Measurements from ENCODE around the gene HS1BP3. TPM values are rescaled to one million over a fixed set of nuclear protein-coding genes. Genes with fewer than 3 reads are reported as not detected.

HS1BP3 gene
- total RNA-seq, 4 donors from 2014 or later: 33.1 to 63.0 (median 41.0) TPM

GRCh38 chr2:20648831-20649230, 2.1 kb downstream of the HS1BP3 start:
- no peak overlapping the region for H3K27ac ChIP-seq
- H3K36me3 ChIP-seq: peaks cover 0 to 13% (median 0%) of the 10 kb centered on the region in 3 donors
- no peaks in the 10 kb centered on the region for H3K27me3 ChIP-seq
- no peak for TF ChIP-seq CTCF (IDR thresholded peaks at IDR 0.05)
- no peak for TF ChIP-seq POLR2A (IDR thresholded peaks at IDR 0.05)
- no peaks in the 10 kb centered on the region for H3K9me3 ChIP-seq
- peaks cover 4 to 32% (median 10%) of the 10 kb centered on the region in 4 donors for H3K4me1 ChIP-seq
- DNase-seq: no peak
- H3K4me3 ChIP-seq: no peak overlapping the region

- no peak overlapping the region for H3K27ac ChIP-seq
- TF ChIP-seq POLR2A (IDR thresholded peaks at IDR 0.05): no peak
- no peak for TF ChIP-seq CTCF (IDR thresholded peaks at IDR 0.05)
- H3K27me3 ChIP-seq: no peaks in the 10 kb centered on the region
- H3K4me1 ChIP-seq: peaks cover 4 to 32% (median 10%) of the 10 kb centered on the region in 4 donors
- H3K36me3 ChIP-seq: peaks cover 0 to 13% (median 0%) of the 10 kb centered on the region in 3 donors
- DNase-seq: no peak
- H3K4me3 ChIP-seq: no peak overlapping the region
- no peaks in the 10 kb centered on the region for H3K9me3 ChIP-seq
Observed at GRCh38 chr2:20648206-20648605, 2.7 kb downstream of the HS1BP3 start.

GRCh38 chr2:20647738-20648137, 3.2 kb downstream of the HS1BP3 start:
- Histone ChIP-seq H3K4me1 (peaks cover 4 to 32% (median 10%) of the 10 kb centered on the region in 4 donors), H3K4me3 (no peak overlapping the region), H3K36me3 (peaks cover 0 to 13% (median 0%) of the 10 kb centered on the region in 3 donors), H3K9me3 (no peaks in the 10 kb centered on the region), H3K27me3 (no peaks in the 10 kb centered on the region), H3K27ac (no peak overlapping the region)
- TF ChIP-seq POLR2A (IDR thresholded peaks at IDR 0.05): no peak
- no peak for TF ChIP-seq CTCF (IDR thresholded peaks at IDR 0.05)
- no peak for DNase-seq

- Histone ChIP-seq H3K9me3 (no peaks in the 10 kb centered on the region), H3K27me3 (no peaks in the 10 kb centered on the region), H3K36me3 (peaks cover 0 to 13% (median 0%) of the 10 kb centered on the region in 3 donors), H3K4me3 (no peak overlapping the region), H3K4me1 (peaks cover 4 to 35% (median 10%) of the 10 kb centered on the region in 4 donors), H3K27ac (no peak overlapping the region)
- TF ChIP-seq POLR2A (IDR thresholded peaks at IDR 0.05) (no peak), CTCF (IDR thresholded peaks at IDR 0.05) (no peak)
- no peak for DNase-seq
Observed at GRCh38 chr2:20647211-20647610, 3.7 kb downstream of the HS1BP3 start.

GRCh38 chr2:20646446-20646845, 4.5 kb downstream of the HS1BP3 start:
- no peak for TF ChIP-seq CTCF (IDR thresholded peaks at IDR 0.05)
- no peak for TF ChIP-seq POLR2A (IDR thresholded peaks at IDR 0.05)
- Histone ChIP-seq H3K4me1 (peaks cover 4 to 33% (median 8%) of the 10 kb centered on the region in 4 donors), H3K4me3 (no peak overlapping the region), H3K36me3 (peaks cover 0 to 17% (median 0%) of the 10 kb centered on the region in 3 donors), H3K9me3 (no peaks in the 10 kb centered on the region), H3K27ac (no peak overlapping the region), H3K27me3 (no peaks in the 10 kb centered on the region)
- DNase-seq: no peak

GRCh38 chr2:20645761-20646160, 5.1 kb downstream of the HS1BP3 start:
- TF ChIP-seq CTCF (IDR thresholded peaks at IDR 0.05) (no peak), POLR2A (IDR thresholded peaks at IDR 0.05) (no peak)
- H3K27ac ChIP-seq: no peak overlapping the region
- H3K36me3 ChIP-seq: peaks cover 0 to 24% (median 0%) of the 10 kb centered on the region in 3 donors
- no peaks in the 10 kb centered on the region for H3K27me3 ChIP-seq
- H3K4me1 ChIP-seq: peaks cover 4 to 31% (median 8%) of the 10 kb centered on the region in 4 donors
- H3K9me3 ChIP-seq: no peaks in the 10 kb centered on the region
- H3K4me3 ChIP-seq: no peak overlapping the region
- no peak for DNase-seq
